Stimulated activated CD4-positive, alpha-beta T cell treated with anti-CD3 and anti-CD28 coated beads, Interleukin-2, amount 100 ng/mL, for 24 hours (primary cell): Measurements from ENCODE around the gene MIER2.

Experiments
- DNase-seq, 2 donors: peaks; one replicate each; pipeline ENCODE4 v3.0.0-alpha.2; 2020

MIER2 gene

DNA sequence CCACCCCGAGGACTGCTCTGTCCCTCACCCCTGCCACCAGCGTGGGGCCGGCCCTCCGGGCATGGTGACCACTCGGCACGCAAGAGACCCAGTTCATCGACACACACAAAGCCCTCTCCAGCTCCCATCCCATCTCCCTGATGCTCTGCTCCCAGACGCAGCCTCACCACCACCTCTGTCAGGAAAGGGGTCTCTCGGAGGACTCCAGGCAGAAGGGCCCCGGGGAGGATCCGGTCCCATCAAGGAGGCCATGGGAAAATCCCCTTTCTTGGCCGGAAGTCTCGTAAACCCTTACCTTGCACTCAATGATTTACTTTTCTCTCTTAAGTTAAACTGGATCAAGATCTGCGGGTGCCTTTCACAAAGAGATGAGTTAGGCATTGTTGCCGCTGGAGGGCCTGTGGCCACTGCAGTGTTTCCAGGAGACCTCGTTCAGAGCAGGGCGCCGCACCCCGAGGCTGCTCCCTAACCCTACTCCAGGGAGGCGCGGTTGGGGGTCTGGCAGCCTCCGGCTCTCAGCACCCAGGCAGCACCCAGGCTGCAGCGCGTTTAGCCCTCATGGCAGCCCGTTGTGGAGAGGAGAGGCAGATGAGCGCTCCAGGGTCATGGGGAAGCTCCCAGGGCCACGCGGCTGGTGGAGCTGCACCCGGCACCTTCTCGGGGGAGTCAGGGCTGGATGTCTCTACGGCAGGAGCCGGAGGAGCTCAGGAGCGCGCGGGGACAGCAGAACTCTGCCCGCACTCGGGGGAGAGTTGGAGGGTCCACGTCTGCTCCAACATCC lies 33.4 kb upstream of the MIER2 start:
- no peak for DNase-seq

DNA sequence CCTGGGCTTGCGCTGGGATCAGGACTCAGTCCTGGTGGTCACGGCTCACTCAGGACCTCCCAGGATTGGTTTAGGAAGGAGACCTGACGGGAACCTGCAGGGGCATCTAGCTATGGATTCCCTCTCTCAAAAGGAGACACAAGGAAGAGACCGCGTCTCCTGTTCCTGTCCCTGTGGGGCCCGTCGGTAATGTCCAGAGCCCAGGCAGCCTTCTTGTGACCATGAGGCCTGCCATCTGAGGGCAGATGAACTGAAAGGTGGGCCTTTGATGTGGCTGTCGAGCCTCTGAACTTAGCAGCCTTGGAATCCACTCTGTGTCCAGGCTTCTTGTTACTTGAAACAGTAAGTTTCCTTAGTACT lies 31.5 kb upstream of the MIER2 start:
- DNase-seq = no peak

DNA sequence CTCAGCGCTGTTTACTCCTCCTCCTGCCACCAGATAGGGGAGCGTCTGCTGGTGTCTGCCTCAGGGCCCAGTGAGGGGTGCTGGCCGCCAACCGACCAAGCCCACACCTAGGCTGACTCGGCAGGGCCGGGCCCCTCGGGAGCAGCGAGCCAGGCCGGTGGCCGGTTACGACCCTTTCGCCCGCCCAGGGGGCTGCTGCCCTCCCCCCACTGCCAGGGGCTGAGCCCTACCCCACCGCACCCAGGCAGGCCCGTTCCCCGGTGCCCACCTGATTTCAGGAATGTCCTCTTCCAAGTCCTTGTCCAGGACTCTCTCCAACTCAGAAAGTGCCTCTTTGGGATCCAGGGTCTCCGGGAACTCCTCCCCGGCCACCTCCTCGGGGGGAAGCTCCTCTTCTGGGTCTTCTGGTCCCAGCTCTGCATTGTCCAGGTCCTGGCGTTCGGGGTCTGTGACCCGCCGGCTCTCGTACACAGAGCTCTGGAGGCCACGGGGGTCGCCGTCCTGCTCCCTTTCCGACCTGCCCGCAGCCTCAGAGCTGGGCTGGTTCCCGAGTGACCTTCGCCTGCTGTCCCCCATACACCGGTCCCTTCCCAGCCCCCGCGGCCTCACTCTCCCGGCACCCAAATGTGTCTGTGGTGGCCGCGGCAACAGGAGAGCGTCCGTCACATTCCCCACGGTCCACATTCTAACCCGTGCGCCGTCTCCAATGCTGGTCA lies 31.0 kb upstream of the MIER2 start:
- no peak for DNase-seq

DNA sequence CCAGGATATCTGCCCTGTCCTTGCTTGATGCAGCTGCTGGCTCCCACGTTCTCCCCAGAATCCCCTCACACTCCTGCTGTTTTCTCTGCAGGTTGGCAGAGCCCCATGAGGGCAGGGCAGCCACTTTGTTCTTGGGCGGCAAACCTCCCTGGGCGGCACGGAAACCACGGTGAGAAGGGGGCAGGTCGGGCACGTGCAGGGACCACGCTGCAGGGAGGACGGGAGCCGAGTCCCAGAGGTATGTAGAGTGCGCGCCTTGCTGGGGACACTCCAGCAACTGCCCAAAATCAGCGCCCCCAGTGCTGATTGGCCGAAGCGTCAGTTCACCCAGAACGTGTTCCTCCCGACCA lies 30.3 kb upstream of the MIER2 start:
- DNase-seq = no peak

DNA sequence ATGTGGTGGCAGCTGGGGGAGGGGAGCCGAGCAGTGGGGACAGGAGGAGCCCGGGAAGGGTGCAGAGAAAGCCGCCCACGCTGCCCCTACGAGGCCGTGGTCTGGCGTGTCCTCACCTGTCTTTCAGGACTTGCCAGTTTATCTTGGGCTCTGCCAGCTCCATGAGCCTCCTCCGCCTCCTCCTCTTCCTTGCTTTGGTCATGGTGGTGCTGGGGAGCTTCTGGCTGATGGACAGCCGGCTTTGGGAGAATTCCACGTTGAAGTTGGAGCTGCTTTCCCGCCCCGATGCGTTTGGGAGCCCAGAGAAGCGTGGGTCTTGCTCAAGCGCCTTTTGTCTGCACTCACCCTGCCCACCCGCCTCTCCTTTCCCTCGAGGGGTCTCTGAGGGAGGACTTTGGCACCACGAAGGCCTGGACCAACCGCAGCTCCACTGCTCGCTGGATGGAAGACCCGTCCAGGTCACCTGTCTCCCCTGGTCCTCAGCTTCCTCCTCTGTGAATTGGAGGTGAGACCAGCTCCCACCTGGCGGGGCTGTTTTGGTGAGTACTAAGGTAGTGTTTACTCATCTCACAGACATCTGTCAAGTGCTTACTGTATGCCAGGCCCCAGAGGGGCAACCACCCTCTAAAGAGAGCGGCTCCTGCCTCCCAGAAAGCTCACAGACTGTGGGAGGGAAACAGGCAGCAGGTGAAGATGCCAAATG lies 29.7 kb upstream of the MIER2 start:
- no peak for DNase-seq

DNA sequence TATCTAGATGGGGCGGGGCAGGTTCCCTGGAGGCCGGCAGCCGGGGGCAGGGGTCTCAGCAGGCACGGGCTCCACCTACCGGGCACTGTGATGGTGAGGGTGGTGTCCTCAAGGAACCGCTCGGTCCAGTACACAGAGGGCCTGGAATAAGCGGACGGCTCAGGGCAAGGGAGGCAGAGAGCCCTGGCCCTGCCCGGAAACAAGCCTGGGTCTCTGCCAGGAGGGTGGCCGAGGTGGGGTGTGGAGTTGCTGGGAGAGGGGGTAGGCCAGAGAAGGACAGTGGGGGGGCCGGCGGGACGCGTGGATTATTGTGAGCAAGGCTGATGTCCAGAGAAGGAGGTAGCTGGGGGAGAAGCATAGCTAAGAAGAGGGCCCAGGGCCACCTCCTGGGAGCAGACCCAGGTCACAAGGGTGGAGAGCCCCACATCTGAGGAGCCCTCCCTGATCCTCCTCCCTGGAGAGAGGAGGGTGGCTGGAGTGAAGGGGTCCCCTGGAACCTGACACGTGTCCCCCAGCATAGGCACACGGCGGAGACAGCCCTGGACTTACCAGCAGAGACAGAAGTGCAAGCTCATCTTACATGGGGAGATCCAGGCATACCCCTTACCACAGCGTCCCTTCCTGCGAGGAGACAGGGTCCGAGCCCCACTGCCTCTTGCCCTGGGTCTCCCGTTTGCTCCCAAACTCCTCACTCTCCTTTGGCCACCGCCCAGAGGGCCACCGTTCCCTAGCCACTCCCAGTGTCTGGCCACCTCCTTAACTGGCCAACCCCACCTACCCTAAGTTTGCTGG lies 29.0 kb upstream of the MIER2 start:
- DNase-seq = no peak

DNA sequence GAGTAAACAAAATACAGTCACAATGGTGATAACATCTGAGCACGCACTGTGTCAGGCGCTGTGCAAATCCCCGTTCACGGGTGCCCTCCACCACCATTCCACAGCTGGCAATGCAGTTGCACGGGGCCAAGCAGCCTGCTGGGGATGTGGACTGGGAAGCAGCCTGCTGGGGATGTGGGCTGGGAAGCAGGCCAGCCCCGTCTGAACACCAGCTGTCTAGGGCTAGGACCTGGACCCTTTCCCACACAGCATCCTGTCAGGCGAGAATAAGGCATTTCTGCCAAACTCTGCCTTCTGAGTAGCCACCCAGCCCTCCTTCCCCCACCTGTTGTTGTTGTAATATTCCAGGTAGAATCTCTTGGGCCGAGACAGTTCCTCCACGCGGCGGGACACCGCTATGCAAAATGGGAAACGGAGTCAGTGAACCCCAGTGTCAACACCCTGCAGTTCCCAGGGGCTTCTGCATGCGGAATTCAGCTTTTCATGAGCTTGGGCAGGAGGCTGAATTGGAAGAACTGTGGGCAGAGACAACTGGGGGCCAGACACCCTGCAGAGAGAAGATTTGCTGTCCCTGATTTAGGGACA lies 27.8 kb upstream of the MIER2 start:
- DNase-seq = no peak

DNA sequence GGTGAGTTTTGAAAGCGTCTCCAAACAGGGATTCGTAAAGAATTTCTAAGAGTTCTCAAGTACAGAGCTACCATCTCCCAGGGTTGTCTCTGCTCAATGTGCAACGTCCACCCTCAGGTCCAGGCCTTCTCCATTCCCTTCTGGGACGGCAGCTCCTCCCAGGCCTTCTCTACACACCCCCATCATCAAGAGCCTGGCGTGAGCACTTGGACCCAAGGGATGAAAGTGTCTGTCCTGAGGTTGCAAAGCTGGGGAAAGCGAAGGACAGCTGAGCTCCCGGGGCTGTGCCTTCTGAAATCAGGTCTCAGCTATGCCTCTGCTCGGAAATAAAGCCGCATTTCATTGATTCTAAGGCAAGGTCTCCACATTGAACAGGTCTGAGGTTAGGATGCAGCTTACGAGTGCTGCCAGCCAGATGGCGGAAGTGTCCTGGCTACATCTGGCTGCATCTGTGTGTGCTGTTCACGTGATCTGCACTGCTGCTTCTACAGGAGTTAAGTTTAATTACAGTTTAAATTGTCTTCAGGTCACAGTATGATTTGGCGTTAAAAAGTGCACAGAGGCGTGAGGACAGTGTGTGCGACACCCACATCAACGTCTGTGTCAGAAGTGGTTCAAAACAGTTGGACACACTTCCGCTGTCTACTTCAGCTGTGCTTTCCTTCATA lies 27.0 kb upstream of the MIER2 start:
- no peak for DNase-seq

DNA sequence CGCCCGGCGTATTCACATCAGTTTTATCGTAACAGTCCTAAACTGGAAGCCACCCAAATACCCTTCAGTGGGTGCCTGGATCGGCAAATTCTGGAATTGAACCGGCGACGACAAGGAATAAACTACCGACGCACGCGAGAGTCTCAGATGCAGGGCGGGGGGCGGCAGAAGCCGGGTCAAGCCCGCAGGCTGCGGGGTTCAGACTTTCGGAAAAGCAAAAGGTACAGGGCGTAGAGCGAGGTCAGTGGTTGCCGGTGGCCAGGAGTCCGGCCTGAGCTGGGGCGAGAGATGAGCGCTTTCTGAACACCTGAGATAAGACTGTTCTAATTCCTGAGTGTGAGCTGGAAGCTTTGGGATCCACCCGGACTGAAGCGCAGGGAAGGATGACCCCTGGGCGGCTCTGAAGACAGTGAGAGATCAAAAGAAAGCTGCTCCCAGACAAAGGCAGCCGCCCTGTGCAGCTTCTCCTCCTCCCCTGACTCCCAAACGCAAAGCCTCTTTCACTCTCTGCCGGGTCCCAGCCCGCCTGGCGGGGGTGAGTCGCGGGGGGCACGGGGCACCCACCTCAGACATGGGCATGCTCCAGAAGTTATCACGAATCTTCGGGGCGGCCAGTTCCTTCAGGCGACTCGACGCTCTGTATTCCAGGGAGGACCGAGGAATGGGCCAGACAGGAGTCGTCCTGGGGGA lies 26.2 kb upstream of the MIER2 start:
- no peak for DNase-seq

DNA sequence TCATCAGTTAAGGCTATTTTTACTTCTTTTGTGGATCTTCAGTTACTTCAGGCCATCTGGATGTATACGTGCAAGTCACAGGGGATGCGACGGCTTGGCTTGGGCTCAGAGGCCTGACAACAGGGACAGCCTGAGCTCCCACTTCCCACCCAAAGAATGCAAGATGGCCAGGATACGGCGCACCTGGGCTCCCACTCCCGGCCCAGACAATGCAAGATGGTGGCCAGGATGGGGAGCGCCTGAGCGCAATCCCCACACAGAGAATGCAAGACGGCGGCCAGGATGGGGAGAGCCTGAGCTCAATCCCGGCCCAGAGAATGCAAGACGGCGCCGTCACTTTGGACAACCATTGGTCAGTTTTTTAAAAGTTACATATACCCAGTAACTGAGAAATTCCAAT lies 25.3 kb upstream of the MIER2 start:
- no peak for DNase-seq

DNA sequence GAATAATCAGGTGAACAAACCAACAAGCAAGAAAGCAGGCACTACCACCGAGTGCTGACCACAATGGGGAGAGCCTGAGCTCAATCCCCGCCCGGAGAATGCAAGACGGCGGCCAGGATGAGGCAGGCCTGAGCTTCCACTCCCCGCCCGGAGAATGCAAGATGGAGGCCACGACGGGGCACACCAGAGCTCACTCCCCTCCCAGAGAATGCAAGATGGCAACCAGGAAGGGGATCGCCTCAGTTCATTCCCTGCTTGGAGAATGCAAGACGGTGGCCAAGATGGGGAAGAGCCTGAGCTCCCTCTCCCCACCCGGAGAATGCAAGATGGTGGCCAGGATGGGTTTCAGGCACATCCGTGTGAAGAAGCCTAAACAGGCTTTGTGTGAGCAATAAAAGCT lies 24.7 kb upstream of the MIER2 start:
- no peak for DNase-seq

DNA sequence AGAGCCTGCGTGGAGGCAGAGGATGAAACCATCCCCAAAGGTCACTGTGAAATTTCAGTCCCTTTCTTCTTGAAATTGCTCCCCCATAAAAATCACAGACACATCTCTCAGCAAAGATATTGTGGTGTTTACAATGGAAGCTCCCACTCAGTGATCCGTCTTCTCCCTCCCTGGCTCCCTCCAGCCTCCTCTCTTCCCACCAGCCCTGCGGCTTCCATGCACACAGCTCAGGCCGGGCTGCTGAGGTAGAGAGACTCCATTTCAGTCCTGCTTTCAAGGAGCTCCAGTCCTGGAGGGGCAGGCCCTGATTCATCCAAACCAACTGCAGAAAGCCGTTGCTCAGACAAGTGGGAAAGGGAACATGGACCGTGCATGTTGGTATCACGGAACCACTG lies 24.0 kb upstream of the MIER2 start:
- DNase-seq = no peak

DNA sequence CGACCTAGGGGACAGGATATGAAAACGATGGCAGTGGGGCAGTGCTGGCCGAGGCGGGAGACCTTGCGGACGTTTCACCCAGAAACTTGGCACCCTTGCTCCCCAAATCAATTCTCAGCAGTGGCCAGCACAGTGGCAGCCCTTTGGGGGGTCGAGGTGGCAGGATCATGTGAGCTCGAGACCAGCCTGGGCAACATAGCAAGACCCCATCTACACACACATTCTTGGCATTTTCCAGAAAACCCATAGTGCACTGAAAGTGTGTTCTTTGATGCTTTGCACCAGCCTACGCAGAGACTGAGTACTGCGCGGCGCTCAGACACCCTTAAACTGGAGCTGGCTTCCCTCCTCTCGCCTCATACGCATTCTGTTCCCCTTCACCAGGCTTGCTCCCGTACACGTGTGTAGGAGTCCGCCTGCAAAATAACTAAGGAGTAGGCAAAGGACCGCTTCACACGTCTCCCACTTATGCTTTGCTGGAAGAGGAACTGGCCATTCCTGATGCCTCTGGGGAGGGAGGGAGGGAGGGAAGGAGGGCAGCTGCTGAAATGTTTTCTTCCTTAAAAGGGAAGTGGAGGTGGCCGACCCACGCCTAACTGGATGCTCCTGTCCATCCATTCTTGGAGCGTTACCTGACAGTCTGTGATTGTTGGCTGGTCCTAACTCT lies 23.5 kb upstream of the MIER2 start:
- DNase-seq = no peak

DNA sequence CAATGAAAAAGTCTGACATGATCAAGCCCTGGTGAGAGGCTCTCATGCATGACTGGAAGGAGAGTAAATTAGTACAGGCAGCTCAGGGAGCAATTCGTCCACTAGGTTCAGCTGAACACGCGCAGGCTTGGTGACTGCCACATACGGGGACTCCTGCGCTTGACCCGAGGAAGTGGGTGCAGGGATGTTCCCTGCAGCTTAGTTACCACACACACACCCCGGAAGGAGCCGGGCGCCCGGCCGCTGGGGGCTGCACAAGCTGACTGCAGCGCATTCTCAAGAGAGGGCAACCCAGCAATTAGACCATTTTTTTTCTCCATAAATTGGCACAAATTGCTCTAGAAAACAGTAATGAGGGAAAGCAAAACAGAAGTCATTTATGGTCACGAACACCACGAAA lies 23.0 kb upstream of the MIER2 start:
- DNase-seq = no peak

DNA sequence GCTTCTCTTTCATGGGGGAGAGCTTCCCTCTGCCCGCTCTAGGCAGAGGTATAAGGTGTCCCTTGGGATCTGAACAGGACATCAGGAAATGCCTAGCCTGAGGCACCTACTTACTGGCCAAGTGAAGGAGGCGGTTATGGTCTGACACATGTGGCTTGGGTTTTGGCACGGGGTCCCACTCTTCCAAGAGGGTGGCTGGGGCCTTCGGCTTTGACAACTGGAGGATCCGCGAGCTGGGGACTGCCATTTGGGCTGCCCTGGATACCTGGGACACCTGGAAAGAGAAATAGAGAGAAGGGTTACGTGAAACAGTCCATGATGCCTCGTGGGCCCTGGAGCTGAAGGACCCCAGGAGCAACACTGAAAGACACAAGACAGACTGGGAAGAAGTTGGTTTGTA lies 22.4 kb upstream of the MIER2 start:
- no peak for DNase-seq

DNA sequence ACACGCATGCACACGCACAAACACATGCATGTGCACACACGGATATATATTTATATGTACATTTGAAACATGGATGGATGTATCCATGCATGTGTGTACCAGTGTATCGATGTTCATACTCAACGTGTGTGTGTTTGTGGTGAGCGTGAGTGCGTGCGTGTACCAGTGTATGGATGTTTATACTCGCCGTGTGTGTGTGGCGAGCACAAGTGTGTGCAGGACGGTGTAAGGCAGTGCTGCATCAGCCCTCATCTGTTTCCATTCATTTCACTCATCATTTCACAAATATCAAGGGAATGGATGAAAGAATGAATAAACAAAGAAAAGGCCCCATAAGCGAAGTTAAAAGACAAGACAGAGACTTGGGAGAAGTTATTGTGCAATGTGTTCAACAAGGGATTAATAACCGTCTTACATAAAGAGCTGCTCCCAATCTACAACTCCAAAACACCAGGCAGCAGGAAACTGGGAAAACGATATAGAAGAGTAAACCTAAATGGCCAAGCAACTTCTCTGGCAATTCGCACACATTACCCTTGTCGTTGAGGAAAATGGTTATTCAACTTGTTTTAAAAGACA lies 21.7 kb upstream of the MIER2 start:
- DNase-seq = no peak

DNA sequence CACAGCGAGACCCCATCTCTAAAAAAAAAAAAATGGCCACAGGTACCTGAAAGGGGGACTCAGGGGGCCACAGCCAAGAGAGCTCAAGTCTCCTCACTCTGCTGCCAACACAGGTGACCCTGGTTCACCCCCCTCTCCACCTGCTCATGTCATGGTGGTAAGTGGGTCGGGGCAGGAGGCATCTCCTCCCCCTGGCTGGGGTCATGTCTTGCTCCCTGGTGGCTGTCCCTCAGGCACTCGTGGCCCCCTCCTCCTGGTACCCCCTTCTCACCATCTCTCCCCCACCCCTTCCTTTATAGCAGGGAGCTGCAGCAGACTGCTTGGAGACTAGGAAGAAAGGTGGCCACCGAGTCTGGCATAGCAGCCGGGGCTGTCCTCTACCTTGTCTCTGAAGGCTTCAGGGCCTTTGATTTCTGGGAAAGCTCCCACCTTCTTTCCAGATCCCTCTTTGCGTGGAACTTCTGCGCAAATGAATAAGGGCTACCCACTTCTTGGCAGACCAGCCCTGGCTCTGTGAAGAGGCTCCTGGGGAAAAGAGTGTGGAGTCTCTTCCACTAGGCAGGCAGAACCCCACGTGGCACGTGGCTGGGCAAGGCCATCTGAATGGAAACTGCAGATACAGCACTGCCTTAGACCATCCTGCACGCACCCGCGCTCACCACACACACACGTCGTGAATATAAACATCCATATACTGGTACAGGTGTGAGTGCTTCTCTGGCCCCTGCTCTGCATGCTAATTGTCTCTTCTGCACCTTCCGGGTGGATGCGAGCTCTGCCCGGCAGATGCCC lies 20.1 kb upstream of the MIER2 start:
- no peak for DNase-seq

DNA sequence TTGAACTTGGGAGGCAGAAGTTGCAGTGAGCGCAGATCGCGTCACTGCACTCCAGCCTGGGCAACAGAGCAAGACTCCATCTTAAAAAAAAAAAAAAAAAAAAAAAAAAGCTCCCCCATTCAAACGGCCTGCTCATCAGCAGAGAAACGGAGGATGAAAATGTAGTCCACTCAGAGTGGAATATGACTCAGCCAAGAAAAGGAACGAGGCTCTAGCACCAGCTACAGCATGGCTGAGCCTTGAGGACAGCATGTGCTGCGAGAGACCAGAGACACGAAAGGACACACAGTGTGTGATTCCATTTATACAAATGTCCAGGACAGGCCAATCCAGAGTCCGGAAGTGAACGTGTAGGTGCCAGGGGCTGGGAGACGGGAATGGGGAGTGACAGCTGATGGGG lies 18.1 kb upstream of the MIER2 start:
- no peak for DNase-seq

DNA sequence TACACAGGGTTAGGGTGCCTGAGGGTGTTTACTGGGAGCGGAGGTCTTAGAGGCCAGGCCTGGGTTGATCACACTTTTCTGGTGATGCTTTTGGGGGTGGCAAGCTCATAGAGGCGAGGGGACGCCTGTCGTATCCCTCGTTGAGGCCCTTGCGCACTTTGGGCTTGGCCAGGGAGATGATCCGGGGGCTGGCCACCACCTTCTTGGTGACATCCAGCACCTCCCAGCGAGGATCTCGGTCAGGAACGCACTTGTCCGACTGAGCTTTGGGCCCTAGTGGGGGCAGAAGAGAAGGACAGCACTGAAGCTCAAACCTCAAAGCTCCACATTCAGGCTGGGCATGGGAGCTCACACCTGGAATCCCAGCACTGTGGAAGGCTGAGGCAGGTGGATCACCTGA lies 17.6 kb upstream of the MIER2 start:
- no peak for DNase-seq

DNA sequence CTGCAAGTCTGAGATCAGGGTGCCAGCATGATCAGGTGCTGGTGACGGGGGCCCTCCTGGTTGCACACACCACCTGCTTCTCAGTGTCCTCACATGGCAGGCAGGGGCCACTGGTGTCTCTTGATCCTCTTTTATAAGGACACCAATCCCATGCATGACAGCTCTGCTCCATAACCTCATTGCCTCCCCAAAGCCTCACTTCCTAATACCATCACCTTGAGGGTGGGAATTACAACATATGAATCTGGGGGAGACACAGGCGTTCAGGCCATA lies 15.0 kb upstream of the MIER2 start:
- DNase-seq = no peak
